Activated CD4-positive, CD25-positive, alpha-beta regulatory T cell (primary cell): ENCODE results near the gene C2orf92.
"Not testable (repeated sequence)": the region's sequence is repeated elsewhere in the genome, so short reads cannot be mapped to it uniquely, and the experiment has no call there.

ENCODE experiments used
- DNase-seq, 4 experiments: peaks; one replicate each; lab custom pipeline; 2025; lab: John Stamatoyannopoulos, UW

Gene C2orf92

GRCh38 chr2:97660044-97660774, 9.3 kb upstream of the C2orf92 start:
- DNase-seq, result no peak

- no peak for DNase-seq
Observed at GRCh38 chr2:97660775-97661389, 8.6 kb upstream of the C2orf92 start.

- DNase-seq, result no peak
Observed at GRCh38 chr2:97661927-97662326, 7.6 kb upstream of the C2orf92 start.

GRCh38 chr2:97662386-97662894, 7.1 kb upstream of the C2orf92 start:
- no peak for DNase-seq

GRCh38 chr2:97662895-97663625, 6.5 kb upstream of the C2orf92 start:
- peak; percentile 28 to 62 (median 38) for DNase-seq

DNA sequence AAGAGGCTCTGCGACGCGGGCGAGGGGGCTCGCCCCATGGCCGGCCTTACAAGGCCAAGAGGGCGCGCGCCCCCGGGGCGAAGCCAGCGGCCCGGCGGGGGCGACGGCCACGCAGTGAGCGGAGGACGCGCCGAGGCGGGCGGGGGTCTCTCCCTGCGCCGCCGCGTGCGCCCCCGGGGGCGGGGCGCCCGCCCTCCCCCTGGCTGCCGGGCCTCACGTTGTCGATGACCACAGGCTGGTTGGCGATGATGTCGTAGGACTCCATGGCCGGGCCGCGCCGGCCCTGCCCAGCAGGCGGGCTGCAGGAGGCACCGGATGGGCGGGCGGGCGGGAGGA, 5.9 kb upstream of the C2orf92 start:
- DNase-seq, result no peak

GRCh38 chr2:97663962-97664635, 5.4 kb upstream of the C2orf92 start, which contains the start of gene ACTR1B:
TSS of gene ACTR1B (minus strand) at chr2:97664044. CDS start at chr2:97663890, 154 bp downstream.
- DNase-seq, result peak; percentile 91 to 97 (median 94)

DNA sequence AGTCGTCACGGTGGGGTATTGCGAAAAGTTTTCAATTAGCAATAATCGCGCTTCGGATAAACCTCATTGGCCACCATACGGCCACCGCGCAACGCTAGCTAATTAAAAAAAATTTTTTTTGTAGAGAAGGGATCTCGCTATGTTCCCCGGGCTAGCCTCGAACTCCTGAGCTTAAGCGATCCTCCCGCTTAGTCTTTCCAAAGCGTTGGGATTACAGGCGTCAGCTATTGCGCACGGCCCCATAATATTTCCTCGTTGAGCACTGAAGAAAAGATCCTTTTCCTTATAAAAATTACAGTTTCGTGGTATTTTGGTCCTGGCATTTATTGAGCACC, 4.9 kb upstream of the C2orf92 start:
- no peak for DNase-seq

DNA sequence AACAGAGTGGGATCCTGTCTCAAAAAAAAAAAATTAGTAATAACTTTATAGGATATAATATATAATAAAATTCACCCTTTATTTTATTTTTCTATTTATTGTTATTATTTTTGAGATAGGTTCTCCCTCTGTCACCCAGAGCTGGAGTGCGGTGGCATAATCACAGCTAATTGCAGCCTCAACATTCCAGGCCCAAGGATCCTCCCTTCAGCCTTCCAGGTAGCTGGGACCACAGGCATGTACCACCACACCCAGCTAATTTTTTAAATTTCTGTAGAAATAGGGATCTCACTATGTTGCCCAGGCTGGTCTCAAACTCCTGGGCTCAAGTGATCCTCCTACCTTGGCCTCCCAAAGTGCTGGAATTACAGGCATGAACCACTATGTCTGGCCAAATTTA, 958 bp downstream of the C2orf92 start:
- DNase-seq, result no peak

DNA sequence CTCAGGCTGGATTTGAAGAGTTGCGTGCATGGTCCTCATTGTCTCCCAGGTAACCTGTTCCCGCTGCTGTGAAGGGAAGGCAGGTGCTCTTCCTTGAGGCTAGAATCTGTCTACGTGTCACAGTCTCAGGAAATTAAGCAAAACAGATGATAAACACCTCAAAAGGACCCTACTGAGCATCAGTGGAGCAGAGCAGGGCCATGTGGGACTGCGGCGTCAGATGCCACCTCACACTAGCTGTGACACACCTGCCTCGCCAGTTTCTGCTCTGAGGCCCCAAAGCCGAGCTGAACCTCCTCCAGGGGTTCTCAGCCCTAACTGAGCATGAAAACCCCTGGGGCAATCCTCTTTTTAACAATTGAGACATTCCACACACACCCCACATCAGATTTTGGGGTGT, 2.0 kb downstream of the C2orf92 start:
- no peak for DNase-seq

DNA sequence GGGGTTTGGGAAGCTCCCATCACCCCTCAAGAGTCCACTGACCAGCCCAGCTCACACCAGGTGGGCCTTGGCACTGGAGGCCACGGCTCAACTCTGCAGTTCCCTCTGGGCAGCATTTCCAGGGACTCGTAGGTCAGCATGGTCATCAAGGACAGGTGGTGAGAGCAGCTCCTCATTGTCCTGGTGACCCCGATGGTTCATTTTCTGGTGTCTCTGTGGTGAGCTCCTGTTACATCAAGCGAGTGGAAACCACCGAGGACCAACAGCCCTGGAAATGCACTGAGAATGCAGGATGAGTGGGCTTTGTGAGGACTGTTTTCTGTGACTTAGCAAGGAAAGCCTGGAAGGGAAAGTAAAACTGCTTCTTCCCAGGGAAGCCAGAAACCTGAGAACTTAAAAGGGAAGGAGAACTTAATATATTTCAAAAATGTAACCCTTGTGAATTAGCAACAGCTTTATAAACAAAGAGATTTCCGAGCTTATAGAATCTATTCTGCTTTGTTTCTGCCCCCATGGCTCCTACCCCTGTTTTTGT, 3.2 kb downstream of the C2orf92 start:
- not testable (repeated sequence) for DNase-seq

GRCh38 chr2:97673182-97673914, 3.8 kb downstream of the C2orf92 start:
- DNase-seq, result no peak

- no peak for DNase-seq
Observed at GRCh38 chr2:97673915-97674283, 4.4 kb downstream of the C2orf92 start.

DNA sequence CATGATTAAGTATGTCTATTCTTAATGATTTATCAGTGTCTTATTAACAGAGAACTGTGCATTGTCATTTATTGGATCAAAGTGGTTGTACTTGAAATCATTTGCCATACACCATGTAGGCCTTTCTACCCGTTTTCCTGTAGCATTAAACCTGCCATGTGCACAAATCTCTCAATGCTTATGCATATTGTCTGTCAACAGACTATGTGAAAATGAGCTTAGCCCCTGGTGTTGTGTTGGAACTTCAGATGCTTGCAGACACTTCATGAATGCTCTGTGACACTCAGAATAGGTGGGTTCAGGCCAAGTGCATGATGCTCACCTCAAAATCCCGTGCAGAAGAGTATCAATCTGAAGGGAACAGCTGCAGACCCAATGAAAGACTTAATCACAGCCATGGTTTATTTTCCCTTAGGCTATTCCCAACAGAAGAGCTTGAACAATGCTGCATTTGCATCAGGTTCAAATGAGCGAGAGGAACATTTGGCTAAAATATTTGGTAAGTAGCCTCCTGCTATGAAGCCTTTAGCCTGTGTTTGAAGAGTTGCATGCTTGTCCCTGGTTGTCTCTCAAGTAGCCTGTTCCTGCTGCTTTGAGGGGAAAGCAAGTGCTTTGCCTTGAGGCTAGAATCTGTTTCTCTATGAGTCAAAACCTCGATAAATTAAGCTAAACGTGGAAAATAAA, 6.1 kb downstream of the C2orf92 start:
- no peak for DNase-seq

- no peak for DNase-seq
Observed at GRCh38 chr2:97676620-97677019, 7.1 kb downstream of the C2orf92 start.

DNA sequence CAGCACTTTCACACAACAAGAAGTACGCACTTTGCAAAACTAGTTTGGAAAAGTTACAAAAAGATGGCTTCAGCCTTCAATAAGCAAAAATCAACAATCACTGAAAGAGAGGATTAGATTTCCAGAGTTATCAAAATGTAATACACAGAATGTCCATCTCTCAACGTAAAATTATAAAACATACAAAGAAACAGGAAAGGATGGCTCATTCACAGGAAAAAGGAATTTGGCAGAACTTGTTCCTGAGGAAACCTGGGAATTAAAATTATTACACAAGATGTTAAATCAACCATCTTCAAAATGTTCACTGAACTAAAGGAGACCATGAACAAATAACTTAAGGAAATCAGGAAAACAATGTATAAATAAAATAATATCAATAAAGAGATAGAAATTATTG, 8.0 kb downstream of the C2orf92 start:
- no peak for DNase-seq

- no peak for DNase-seq
Observed at GRCh38 chr2:97678298-97678697, 8.8 kb downstream of the C2orf92 start.

- not testable (repeated sequence) for DNase-seq
Observed at GRCh38 chr2:97687235-97687634, 17.7 kb downstream of the C2orf92 start.

DNA sequence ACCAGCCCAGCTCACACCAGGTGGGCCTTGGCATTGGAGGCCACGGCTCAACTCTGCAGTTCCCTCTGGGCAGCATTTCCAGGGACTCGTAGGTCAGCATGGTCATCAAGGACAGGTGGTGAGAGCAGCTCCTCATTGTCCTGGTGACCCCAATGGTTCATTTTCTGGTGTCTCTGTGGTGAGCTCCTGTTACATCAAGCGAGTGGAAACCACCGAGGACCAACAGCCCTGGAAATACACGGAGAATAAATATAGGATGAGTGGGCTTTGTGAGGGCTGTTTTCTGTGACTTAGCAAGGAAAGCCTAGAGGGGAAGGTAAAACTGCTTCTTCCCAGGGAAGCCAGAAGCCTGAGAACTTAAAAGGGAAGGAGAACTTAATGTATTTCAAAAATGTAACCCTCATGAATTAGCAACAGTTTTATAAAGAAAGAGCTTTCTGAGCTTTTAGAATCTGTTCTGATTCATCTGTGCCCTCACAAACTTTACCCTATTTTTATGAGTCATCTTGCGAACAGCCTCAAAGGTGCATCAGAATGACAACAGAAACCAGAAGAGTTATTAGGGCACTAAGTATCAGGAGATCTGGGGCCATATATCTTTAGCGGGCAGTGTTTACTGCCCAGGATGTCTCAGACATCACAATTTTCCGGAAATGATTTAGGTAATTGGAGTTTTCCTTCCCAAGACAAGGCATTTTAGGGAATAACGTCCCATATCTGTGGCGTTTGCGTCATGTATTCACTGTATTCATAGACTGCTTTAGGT, 18.7 kb downstream of the C2orf92 start:
- no peak for DNase-seq

- DNase-seq, result no peak
Observed at GRCh38 chr2:97691166-97691565, 21.7 kb downstream of the C2orf92 start.
